ENCODE results near the gene OGFOD3. TPM values are rescaled to one million over a fixed set of nuclear protein-coding genes. Genes with fewer than 3 reads are reported as not detected.

Gene OGFOD3
- total and polyA plus RNA-seq, 9 donors: 17.2 to 25.9 (median 23.2) TPM

- Histone ChIP-seq H3K27me3 (ENCODE audit: control insufficient read depth, insufficient read depth, low read length) (no peaks in the 10 kb centered on the region), H3K36me3 (ENCODE audit: control insufficient read depth, insufficient read depth, low read length) (peaks cover 25% of the 10 kb centered on the region)
- no peak for DNase-seq
These were observed 9.5 kb downstream of the OGFOD3 start for GRCh38 chr17:82408938-82409318.

GRCh38 chr17:82408288-82408937 is 10.0 kb downstream of the OGFOD3 start:
- H3K27me3 ChIP-seq (ENCODE audit: control insufficient read depth, insufficient read depth, low read length): no peaks in the 10 kb centered on the region
- WGBS (ENCODE audit: insufficient coverage): 82% methylated on average over 13 of the region's 15 CpGs
- peaks cover 31% of the 10 kb centered on the region for H3K36me3 ChIP-seq (ENCODE audit: control insufficient read depth, insufficient read depth, low read length)
- peak overlapping the region; percentile 4 for H3K27ac ChIP-seq (ENCODE audit: low read length)
- no peaks in the 10 kb centered on the region for H3K9me3 ChIP-seq (replicated peaks; ENCODE audit: control insufficient read depth, low read depth, low read length)
- no peak for DNase-seq
- H3K4me1 ChIP-seq (ENCODE audit: control insufficient read depth, insufficient read depth, low read length): peaks cover 37% of the 10 kb centered on the region
- H3K4me3 ChIP-seq (ENCODE audit: low read length): no peak overlapping the region

More at GRCh38 chr17:82408938-82409318, 9.5 kb downstream of the OGFOD3 start:
- Histone ChIP-seq H3K27ac (ENCODE audit: low read length) (peak overlapping the region; percentile 4), H3K4me1 (ENCODE audit: control insufficient read depth, insufficient read depth, low read length) (peaks cover 37% of the 10 kb centered on the region), H3K4me3 (ENCODE audit: low read length) (no peak overlapping the region), H3K9me3 (replicated peaks; ENCODE audit: control insufficient read depth, low read depth, low read length) (no peaks in the 10 kb centered on the region)
- 88% methylated on average over 21 of the region's 21 CpGs for WGBS (ENCODE audit: insufficient coverage)

- H3K27ac ChIP-seq (ENCODE audit: low read length): peak overlapping the region; percentile 51
- no peaks in the 10 kb centered on the region for H3K27me3 ChIP-seq (ENCODE audit: control insufficient read depth, insufficient read depth, low read length)
- H3K9me3 ChIP-seq (replicated peaks; ENCODE audit: control insufficient read depth, low read depth, low read length): no peaks in the 10 kb centered on the region
- no peak for DNase-seq
- no peak overlapping the region for H3K4me3 ChIP-seq (ENCODE audit: low read length)
- peaks cover 37% of the 10 kb centered on the region for H3K4me1 ChIP-seq (ENCODE audit: control insufficient read depth, insufficient read depth, low read length)
- WGBS (ENCODE audit: insufficient coverage): 68% methylated on average over 12 of the region's 13 CpGs
- peaks cover 38% of the 10 kb centered on the region for H3K36me3 ChIP-seq (ENCODE audit: control insufficient read depth, insufficient read depth, low read length)
These were observed 11.1 kb downstream of the OGFOD3 start for GRCh38 chr17:82407255-82407654.

- 88% methylated on average over 13 of the region's 14 CpGs for WGBS (ENCODE audit: insufficient coverage)
- H3K9me3 ChIP-seq (replicated peaks; ENCODE audit: control insufficient read depth, low read depth, low read length): no peaks in the 10 kb centered on the region
- no peaks in the 10 kb centered on the region for H3K27me3 ChIP-seq (ENCODE audit: control insufficient read depth, insufficient read depth, low read length)
- peaks cover 32% of the 10 kb centered on the region for H3K4me1 ChIP-seq (ENCODE audit: control insufficient read depth, insufficient read depth, low read length)
- H3K27ac ChIP-seq (ENCODE audit: low read length): no peak overlapping the region
- H3K4me3 ChIP-seq (ENCODE audit: low read length): no peak overlapping the region
- H3K36me3 ChIP-seq (ENCODE audit: control insufficient read depth, insufficient read depth, low read length): peaks cover 43% of the 10 kb centered on the region
- DNase-seq: no peak
These were observed 12.2 kb downstream of the OGFOD3 start for GRCh38 chr17:82406131-82406671.

GRCh38 chr17:82405051-82405450 is 13.3 kb downstream of the OGFOD3 start:
- peaks cover 40% of the 10 kb centered on the region for H3K36me3 ChIP-seq (ENCODE audit: control insufficient read depth, insufficient read depth, low read length)

GRCh38 chr17:82403662-82404660 is 14.4 kb downstream of the OGFOD3 start:
- H3K27me3 ChIP-seq (ENCODE audit: control insufficient read depth, insufficient read depth, low read length): no peaks in the 10 kb centered on the region
- H3K9me3 ChIP-seq (replicated peaks; ENCODE audit: control insufficient read depth, low read depth, low read length): no peaks in the 10 kb centered on the region
- WGBS (ENCODE audit: insufficient coverage): 96% methylated on average over 67 of the region's 67 CpGs
- no peak overlapping the region for H3K4me3 ChIP-seq (ENCODE audit: low read length)
- peaks cover 37% of the 10 kb centered on the region for H3K36me3 ChIP-seq (ENCODE audit: control insufficient read depth, insufficient read depth, low read length)
- DNase-seq: no peak
- no peak overlapping the region for H3K27ac ChIP-seq (ENCODE audit: low read length)
- peaks cover 39% of the 10 kb centered on the region for H3K4me1 ChIP-seq (ENCODE audit: control insufficient read depth, insufficient read depth, low read length)

More at GRCh38 chr17:82405051-82405450, 13.3 kb downstream of the OGFOD3 start:
- WGBS (ENCODE audit: insufficient coverage): 93% methylated on average over 10 of the region's 14 CpGs
- Histone ChIP-seq H3K27me3 (ENCODE audit: control insufficient read depth, insufficient read depth, low read length) (no peaks in the 10 kb centered on the region), H3K4me1 (ENCODE audit: control insufficient read depth, insufficient read depth, low read length) (peaks cover 38% of the 10 kb centered on the region), H3K9me3 (replicated peaks; ENCODE audit: control insufficient read depth, low read depth, low read length) (no peaks in the 10 kb centered on the region), H3K4me3 (ENCODE audit: low read length) (no peak overlapping the region), H3K27ac (ENCODE audit: low read length) (no peak overlapping the region)
- no peak for DNase-seq

- no peaks in the 10 kb centered on the region for H3K27me3 ChIP-seq (ENCODE audit: control insufficient read depth, insufficient read depth, low read length)
- no peaks in the 10 kb centered on the region for H3K9me3 ChIP-seq (replicated peaks; ENCODE audit: control insufficient read depth, low read depth, low read length)
- 96% methylated on average over 4 of the region's 7 CpGs for WGBS (ENCODE audit: insufficient coverage)
- no peak overlapping the region for H3K27ac ChIP-seq (ENCODE audit: low read length)
- DNase-seq: no peak
- H3K36me3 ChIP-seq (ENCODE audit: control insufficient read depth, insufficient read depth, low read length): peaks cover 37% of the 10 kb centered on the region
- H3K4me1 ChIP-seq (ENCODE audit: control insufficient read depth, insufficient read depth, low read length): peaks cover 40% of the 10 kb centered on the region
- no peak overlapping the region for H3K4me3 ChIP-seq (ENCODE audit: low read length)
These were observed 15.5 kb downstream of the OGFOD3 start for GRCh38 chr17:82402865-82403264.

GRCh38 chr17:82400830-82401229 is 17.6 kb downstream of the OGFOD3 start:
- H3K27ac ChIP-seq (ENCODE audit: low read length): peak overlapping the region; percentile 89
- H3K27me3 ChIP-seq (ENCODE audit: control insufficient read depth, insufficient read depth, low read length): no peaks in the 10 kb centered on the region
- DNase-seq: peak; percentile 61
- H3K4me1 ChIP-seq (ENCODE audit: control insufficient read depth, insufficient read depth, low read length): peaks cover 47% of the 10 kb centered on the region
- 64% methylated on average over 10 of the region's 19 CpGs for WGBS (ENCODE audit: insufficient coverage)
- no peaks in the 10 kb centered on the region for H3K9me3 ChIP-seq (replicated peaks; ENCODE audit: control insufficient read depth, low read depth, low read length)
- no peak overlapping the region for H3K4me3 ChIP-seq (ENCODE audit: low read length)
- H3K36me3 ChIP-seq (ENCODE audit: control insufficient read depth, insufficient read depth, low read length): peaks cover 26% of the 10 kb centered on the region

GRCh38 chr17:82400206-82400605 is 18.2 kb downstream of the OGFOD3 start:
- Histone ChIP-seq H3K27ac (ENCODE audit: low read length) (peak overlapping the region; percentile 89), H3K4me3 (ENCODE audit: low read length) (no peak overlapping the region), H3K27me3 (ENCODE audit: control insufficient read depth, insufficient read depth, low read length) (no peaks in the 10 kb centered on the region), H3K4me1 (ENCODE audit: control insufficient read depth, insufficient read depth, low read length) (peaks cover 47% of the 10 kb centered on the region), H3K9me3 (replicated peaks; ENCODE audit: control insufficient read depth, low read depth, low read length) (no peaks in the 10 kb centered on the region), H3K36me3 (ENCODE audit: control insufficient read depth, insufficient read depth, low read length) (peaks cover 26% of the 10 kb centered on the region)
- 32% methylated on average over 4 of the region's 7 CpGs for WGBS (ENCODE audit: insufficient coverage)
- DNase-seq: peak; percentile 83

- peak; percentile 88 for DNase-seq
- Histone ChIP-seq H3K27ac (ENCODE audit: low read length) (peak overlapping the region; percentile 89), H3K4me3 (ENCODE audit: low read length) (no peak overlapping the region), H3K9me3 (replicated peaks; ENCODE audit: control insufficient read depth, low read depth, low read length) (no peaks in the 10 kb centered on the region), H3K36me3 (ENCODE audit: control insufficient read depth, insufficient read depth, low read length) (peaks cover 30% of the 10 kb centered on the region), H3K27me3 (ENCODE audit: control insufficient read depth, insufficient read depth, low read length) (no peaks in the 10 kb centered on the region), H3K4me1 (ENCODE audit: control insufficient read depth, insufficient read depth, low read length) (peaks cover 47% of the 10 kb centered on the region)
- 29% methylated on average over 14 of the region's 18 CpGs for WGBS (ENCODE audit: insufficient coverage)
These were observed 18.7 kb downstream of the OGFOD3 start for GRCh38 chr17:82399601-82400101.
